GM23248 (cell line): ENCODE results near the gene UBE2D4. TPM values are rescaled to one million over a fixed set of nuclear protein-coding genes. Genes with fewer than 3 reads are reported as not detected.

Experiments
- DNase-seq: peaks from one replicate; pipeline ENCODE4 v3.0.0-alpha.2; 2015
- H2AFZ ChIP-seq: fragments of 200-600 bp; sonication (generic); 2 replicates; pipeline ENCODE4 v1.6.1; 2016; ENCODE audit warnings: antibody characterized with exemption
- H3F3A ChIP-seq: fragments of 200-600 bp; sonication (generic); 2 replicates; pipeline ENCODE4 v1.6.1; 2016; ENCODE audit warnings: mild to moderate bottlenecking, antibody characterized with exemption, mixed run types; ENCODE audit not compliant: insufficient read depth
- H3K27ac ChIP-seq: fragments of 200-600 bp; sonication (generic); 2 replicates; pipeline ENCODE4 v1.5.1; 2016; ENCODE audit warnings: mild to moderate bottlenecking
- H3K27me3 ChIP-seq: fragments of 200-600 bp; sonication (generic); replicated peaks from 2 replicates; pipeline ENCODE4 v1.6.1; 2016; ENCODE audit warnings: mild to moderate bottlenecking; ENCODE audit not compliant: insufficient read depth
- H3K36me3 ChIP-seq: fragments of 200-600 bp; sonication (generic); 2 replicates; pipeline ENCODE4 v1.6.1; 2016; ENCODE audit warnings: low read depth, mild to moderate bottlenecking
- H3K4me1 ChIP-seq: fragments of 200-600 bp; sonication (generic); 2 replicates; pipeline ENCODE4 v1.6.1; 2016; ENCODE audit warnings: mild to moderate bottlenecking; ENCODE audit not compliant: insufficient read depth
- H3K4me2 ChIP-seq: fragments of 200-600 bp; sonication (generic); one replicate; pipeline ENCODE4 v1.6.1; 2016; ENCODE audit warnings: mild to moderate bottlenecking; ENCODE audit not compliant: unreplicated experiment
- H3K4me3 ChIP-seq: fragments of 200-600 bp; sonication (generic); 2 replicates; pipeline ENCODE4 v1.5.1; 2016; ENCODE audit warnings: mild to moderate bottlenecking
- H3K79me2 ChIP-seq: fragments of 200-600 bp; sonication (generic); 2 replicates; pipeline ENCODE4 v1.6.1; 2016; ENCODE audit warnings: mild to moderate bottlenecking; ENCODE audit not compliant: insufficient read depth
- H3K9ac ChIP-seq: fragments of 200-600 bp; sonication (generic); 2 replicates; pipeline ENCODE4 v1.6.1; 2016; ENCODE audit warnings: mild to moderate bottlenecking
- H3K9me2 ChIP-seq: fragments of 200-600 bp; sonication (generic); 2 replicates; pipeline ENCODE4 v1.6.1; 2016; ENCODE audit warnings: mixed run types, mild to moderate bottlenecking, moderate library complexity; ENCODE audit not compliant: insufficient read depth
- H3K9me3 ChIP-seq: fragments of 200-600 bp; sonication (generic); one replicate; pipeline ENCODE4 v1.6.1; 2017; ENCODE audit warnings: low read depth
- H4K20me1 ChIP-seq: fragments of 200-600 bp; sonication (generic); 2 replicates; pipeline ENCODE4 v1.6.0; 2016; ENCODE audit not compliant: insufficient read depth
- EZH2 ChIP-seq: fragments of 200-600 bp; sonication (generic); IDR thresholded peaks from 2 replicates; pipeline ENCODE4 v1.6.1; 2018; ENCODE audit warnings: antibody characterized with exemption, mild to moderate bottlenecking; ENCODE audit not compliant: insufficient read depth, poor library complexity, severe bottlenecking
- EZH2phosphoT487 ChIP-seq: fragments of 200-600 bp; sonication (generic); IDR thresholded peaks from 2 replicates; pipeline ENCODE4 v1.6.1; 2018; ENCODE audit warnings: antibody characterized with exemption, moderate library complexity, mild to moderate bottlenecking, low read depth; ENCODE audit not compliant: insufficient read depth
- WGBS, 2 experiments: methylation state at CpG; one replicate each; pipeline ENCODE4 v1.1.6; 2015 to 2017; ENCODE audit warnings: low lambda C conversion rate in 2 of 2, low coverage in 1 of 2; ENCODE audit errors: missing lambda C conversion rate in 2 of 2; 5-methylcytosine and 5-hydroxymethylcytosine counted together
- in situ Hi-C: fragments of 300-500 bp; cut with MboI; formaldehyde crosslinking; loops from 2 replicates; pipeline ENCODE4 v1.15.0; 2020
- polyA plus RNA-seq: library from polyadenylated mRNA; unstranded; fragments of >200 nt; fragmentation: Nextera tagmentation; extraction: Ambion mirVana; gene quantifications from 2 replicates; pipeline ENCODE4 v1.2.1, GENCODE V29; 2016
- total RNA-seq: library from RNA; depleted of rRNA; stranded (reverse); fragments of >200 nt; shearing (Covaris generic); gene quantifications from 2 replicates; pipeline ENCODE4 v1.2.3, GENCODE V29; 2014

Gene UBE2D4
- total and polyA plus RNA-seq, 2 experiments from 2014 or later = 20.5 to 21.7 TPM

GRCh38 chr7:43931346-43931745, 5.1 kb downstream of the UBE2D4 start:
- H3K9me3 ChIP-seq = no peaks in the 10 kb centered on the region
- DNase-seq = no peak
- H3K27ac ChIP-seq = no peak overlapping the region
- TF ChIP-seq EZH2 (no peak), EZH2phosphoT487 (no peak)
- H3K79me2 ChIP-seq = no peaks in the 10 kb centered on the region
- in situ Hi-C loops = no loop called here
- H3K27me3 ChIP-seq = no peaks in the 10 kb centered on the region
- 84% methylated on average over 6 to 7 of the region's 7 CpGs for WGBS, 2 experiments
- no peak overlapping the region for H3K9ac ChIP-seq
- no peaks in the 10 kb centered on the region for H3K4me1 ChIP-seq
- H3K9me2 ChIP-seq = no peaks in the 10 kb centered on the region
- no peak overlapping the region for H3K4me2 ChIP-seq
- no peaks in the 10 kb centered on the region for H3K36me3 ChIP-seq
- no peak overlapping the region for H3K4me3 ChIP-seq
- no peaks in the 10 kb centered on the region for H3F3A ChIP-seq
- no peaks in the 10 kb centered on the region for H4K20me1 ChIP-seq
- H2AFZ ChIP-seq = no peak overlapping the region

DNA sequence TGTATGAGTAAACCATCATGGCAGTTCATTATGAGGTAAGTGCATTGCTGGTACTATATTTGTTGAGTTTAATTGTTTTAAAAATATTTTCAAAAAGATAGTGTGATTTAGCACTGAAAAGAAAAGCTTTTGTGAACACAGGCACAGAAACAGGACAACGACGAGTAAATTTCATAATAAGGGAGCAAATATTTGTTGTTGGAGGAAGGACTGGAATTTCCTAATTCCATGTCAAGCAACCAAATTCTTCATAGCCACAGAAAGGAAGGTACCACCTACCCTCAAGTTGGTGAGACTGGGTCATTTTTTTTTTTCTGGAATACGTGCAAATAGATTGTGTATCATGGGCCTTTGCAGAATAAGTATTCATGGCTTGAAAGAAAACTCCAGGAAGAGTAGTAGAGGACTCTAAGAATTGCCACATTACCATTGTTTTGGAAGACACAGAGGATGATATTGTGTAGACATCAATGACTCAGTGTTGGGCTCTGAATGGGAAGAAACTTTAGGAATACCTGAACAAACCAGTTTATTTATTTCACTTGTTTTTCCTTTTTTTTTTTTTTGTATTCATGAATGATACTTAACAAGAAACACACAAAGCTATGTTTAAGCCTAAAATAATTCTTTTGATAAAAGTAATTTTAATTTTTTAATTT, 7.8 kb downstream of the UBE2D4 start:
- Histone ChIP-seq H3K4me3 (no peak overlapping the region), H3K4me1 (no peaks in the 10 kb centered on the region), H3K4me2 (no peak overlapping the region), H3K27me3 (no peaks in the 10 kb centered on the region), H3K9me2 (no peaks in the 10 kb centered on the region), H3K9me3 (no peaks in the 10 kb centered on the region), H3K9ac (no peak overlapping the region), H3F3A (no peaks in the 10 kb centered on the region), H2AFZ (no peak overlapping the region), H3K79me2 (no peaks in the 10 kb centered on the region), H4K20me1 (no peaks in the 10 kb centered on the region), H3K36me3 (no peaks in the 10 kb centered on the region), H3K27ac (no peak overlapping the region)
- 95 to 98% methylated on average over 3 of the region's 3 CpGs for WGBS, 2 experiments
- in situ Hi-C loops = no loop called here
- TF ChIP-seq EZH2phosphoT487 (no peak), EZH2 (no peak)
- DNase-seq = no peak

GRCh38 chr7:43937444-43937843, 11.2 kb downstream of the UBE2D4 start:
- no peak overlapping the region for H3K4me3 ChIP-seq
- H3K4me1 ChIP-seq = no peaks in the 10 kb centered on the region
- H3K4me2 ChIP-seq = no peak overlapping the region
- no peak overlapping the region for H2AFZ ChIP-seq
- H3K9me3 ChIP-seq = no peaks in the 10 kb centered on the region
- H3K27ac ChIP-seq = no peak overlapping the region
- H3K36me3 ChIP-seq = no peaks in the 10 kb centered on the region
- H3K9ac ChIP-seq = no peak overlapping the region
- TF ChIP-seq EZH2 = no peak
- no peak for TF ChIP-seq EZH2phosphoT487
- DNase-seq = no peak
- no peaks in the 10 kb centered on the region for H3F3A ChIP-seq
- H3K9me2 ChIP-seq = no peaks in the 10 kb centered on the region
- H3K79me2 ChIP-seq = no peaks in the 10 kb centered on the region
- 72 to 78% methylated on average over 3 of the region's 3 CpGs for WGBS, 2 experiments
- in situ Hi-C loops = no loop called here
- no peaks in the 10 kb centered on the region for H4K20me1 ChIP-seq
- no peaks in the 10 kb centered on the region for H3K27me3 ChIP-seq

- no peak for TF ChIP-seq EZH2phosphoT487
- TF ChIP-seq EZH2 = no peak
- H3K4me1 ChIP-seq = no peaks in the 10 kb centered on the region
- in situ Hi-C loops = no loop called here
- H2AFZ ChIP-seq = no peak overlapping the region
- H3K27ac ChIP-seq = no peak overlapping the region
- H3K4me2 ChIP-seq = no peak overlapping the region
- WGBS, 2 experiments = 94 to 96% methylated on average over 4 of the region's 4 CpGs
- no peaks in the 10 kb centered on the region for H4K20me1 ChIP-seq
- H3K4me3 ChIP-seq = no peak overlapping the region
- no peaks in the 10 kb centered on the region for H3K79me2 ChIP-seq
- no peak for DNase-seq
- no peaks in the 10 kb centered on the region for H3K36me3 ChIP-seq
- no peaks in the 10 kb centered on the region for H3F3A ChIP-seq
- H3K9me3 ChIP-seq = no peaks in the 10 kb centered on the region
- no peak overlapping the region for H3K9ac ChIP-seq
- H3K27me3 ChIP-seq = no peaks in the 10 kb centered on the region
- H3K9me2 ChIP-seq = no peaks in the 10 kb centered on the region
Measured at GRCh38 chr7:43938892-43939482, 12.8 kb downstream of the UBE2D4 start.
